Loucy (cell line): ENCODE data around the gene OR1N1.

ENCODE experiments used
- H2AFZ ChIP-seq: fragments of 200-600 bp; sonication (generic); 2 replicates; pipeline ENCODE4 v1.6.0; 2016; ENCODE audit warnings: antibody characterized with exemption, mild to moderate bottlenecking, low read length, moderate library complexity
- H3F3A ChIP-seq: fragments of 200-600 bp; 2 replicates; pipeline ENCODE4 v1.6.0; 2016; ENCODE audit warnings: antibody characterized with exemption, low read depth, mild to moderate bottlenecking
- H3K27me3 ChIP-seq: fragments of 200-600 bp; sonication (generic); 2 replicates; pipeline ENCODE4 v1.6.1; 2014; ENCODE audit warnings: low read length, mild to moderate bottlenecking; ENCODE audit not compliant: insufficient read depth, poor library complexity, severe bottlenecking
- H3K36me3 ChIP-seq: fragments of 200-600 bp; sonication (generic); 2 replicates; pipeline ENCODE4 v1.6.1; 2016; ENCODE audit warnings: low read length; ENCODE audit not compliant: insufficient read depth
- H3K4me1 ChIP-seq: fragments of 200-600 bp; sonication (generic); 2 replicates; pipeline ENCODE4 v1.5.1; 2014; ENCODE audit warnings: low read length, mild to moderate bottlenecking; ENCODE audit not compliant: insufficient read depth, poor library complexity, severe bottlenecking
- H3K4me2 ChIP-seq: fragments of 200-600 bp; sonication (generic); 2 replicates; pipeline ENCODE4 v1.6.0; 2014; ENCODE audit warnings: antibody characterized with exemption, low read length, low read depth, mild to moderate bottlenecking; ENCODE audit not compliant: poor library complexity, severe bottlenecking
- H3K4me3 ChIP-seq: fragments of 200-600 bp; sonication (generic); 2 replicates; pipeline ENCODE4 v1.5.1; 2014; ENCODE audit warnings: low read length, mild to moderate bottlenecking, mixed read lengths; ENCODE audit not compliant: poor library complexity, severe bottlenecking
- H3K79me2 ChIP-seq: fragments of 200-600 bp; sonication (generic); 2 replicates; pipeline ENCODE4 v1.6.1; 2014; ENCODE audit warnings: low read length; ENCODE audit not compliant: insufficient read depth
- H3K9ac ChIP-seq: fragments of 200-600 bp; sonication (generic); 2 replicates; pipeline ENCODE4 v1.6.0; 2014; ENCODE audit warnings: mild to moderate bottlenecking, low read depth, low read length, moderate library complexity; ENCODE audit not compliant: poor library complexity, severe bottlenecking
- H3K9me2 ChIP-seq: fragments of 200-600 bp; sonication (generic); replicated peaks from 2 replicates; pipeline ENCODE4 v1.6.1; 2016; ENCODE audit warnings: low read depth, low read length, mixed read lengths
- H3K9me3 ChIP-seq: fragments of 200-600 bp; sonication (generic); 2 replicates; pipeline ENCODE4 v1.6.1; 2014; ENCODE audit warnings: mild to moderate bottlenecking, antibody characterized with exemption, low read length, low read depth; ENCODE audit not compliant: insufficient read depth
- H4K20me1 ChIP-seq: fragments of 200-600 bp; sonication (generic); 2 replicates; pipeline ENCODE4 v1.6.0; 2014; ENCODE audit warnings: antibody characterized with exemption, low read length, mild to moderate bottlenecking; ENCODE audit not compliant: insufficient read depth, poor library complexity, severe bottlenecking
- EZH2phosphoT487 ChIP-seq: fragments of 200-600 bp; IDR thresholded peaks from 2 replicates; pipeline ENCODE4 v1.6.1; 2018; ENCODE audit warnings: antibody characterized with exemption, mild to moderate bottlenecking, moderate library complexity, borderline replicate concordance
- TF ChIP-seq, protein P1 (sequence below): fragments of 200-600 bp; sonication (generic); conservative IDR thresholded peaks from 2 replicates; pipeline ENCODE4 v1.5.1; 2014; ENCODE audit warnings: mild to moderate bottlenecking, antibody characterized with exemption, low read length

OR1N1 gene

DNA sequence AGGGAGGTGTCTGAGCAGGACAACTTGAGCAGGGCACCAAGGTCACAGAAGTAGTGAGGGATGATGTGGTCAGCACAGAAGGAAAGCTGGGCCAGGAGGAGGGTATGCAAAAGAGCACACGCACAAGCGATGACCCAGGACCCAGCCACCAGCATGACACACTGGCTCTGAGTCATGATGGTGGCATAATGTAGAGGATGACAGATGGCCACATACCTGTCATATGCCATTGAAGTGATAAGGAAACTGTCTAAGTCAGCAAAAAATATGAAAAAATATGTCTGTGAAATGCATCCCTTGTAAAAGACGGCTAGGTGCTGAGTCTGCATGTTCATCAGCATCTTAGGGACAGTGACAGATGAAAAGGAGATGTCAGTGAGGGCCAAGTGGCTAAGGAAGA lies 49.7 kb downstream of the OR1N1 start:
- H3K4me3 ChIP-seq = no peak overlapping the region
- H3K79me2 ChIP-seq = no peaks in the 10 kb centered on the region
- H4K20me1 ChIP-seq = no peaks in the 10 kb centered on the region
- H3K9me3 ChIP-seq = no peaks in the 10 kb centered on the region
- H3F3A ChIP-seq = no peaks in the 10 kb centered on the region
- no peak overlapping the region for H2AFZ ChIP-seq
- TF ChIP-seq, protein P1, sequence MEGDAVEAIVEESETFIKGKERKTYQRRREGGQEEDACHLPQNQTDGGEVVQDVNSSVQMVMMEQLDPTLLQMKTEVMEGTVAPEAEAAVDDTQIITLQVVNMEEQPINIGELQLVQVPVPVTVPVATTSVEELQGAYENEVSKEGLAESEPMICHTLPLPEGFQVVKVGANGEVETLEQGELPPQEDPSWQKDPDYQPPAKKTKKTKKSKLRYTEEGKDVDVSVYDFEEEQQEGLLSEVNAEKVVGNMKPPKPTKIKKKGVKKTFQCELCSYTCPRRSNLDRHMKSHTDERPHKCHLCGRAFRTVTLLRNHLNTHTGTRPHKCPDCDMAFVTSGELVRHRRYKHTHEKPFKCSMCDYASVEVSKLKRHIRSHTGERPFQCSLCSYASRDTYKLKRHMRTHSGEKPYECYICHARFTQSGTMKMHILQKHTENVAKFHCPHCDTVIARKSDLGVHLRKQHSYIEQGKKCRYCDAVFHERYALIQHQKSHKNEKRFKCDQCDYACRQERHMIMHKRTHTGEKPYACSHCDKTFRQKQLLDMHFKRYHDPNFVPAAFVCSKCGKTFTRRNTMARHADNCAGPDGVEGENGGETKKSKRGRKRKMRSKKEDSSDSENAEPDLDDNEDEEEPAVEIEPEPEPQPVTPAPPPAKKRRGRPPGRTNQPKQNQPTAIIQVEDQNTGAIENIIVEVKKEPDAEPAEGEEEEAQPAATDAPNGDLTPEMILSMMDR = no peak
- TF ChIP-seq EZH2phosphoT487 = no peak
- H3K27me3 ChIP-seq = no peaks in the 10 kb centered on the region
- H3K9me2 ChIP-seq = no peaks in the 10 kb centered on the region
- H3K4me2 ChIP-seq = no peak overlapping the region
- no peak overlapping the region for H3K9ac ChIP-seq
- H3K4me1 ChIP-seq = no peaks in the 10 kb centered on the region
- H3K36me3 ChIP-seq = no peaks in the 10 kb centered on the region
